Gastrocnemius medialis (tissue), 4 donors: Measurements from ENCODE around the gene KRT7. TPM values are rescaled to one million over a fixed set of nuclear protein-coding genes. Genes with fewer than 3 reads are reported as not detected.

Experiments
- ATAC-seq, 2 donors: fragments of 150-250 bp; one replicate each; pipeline ENCODE4 v1.9.1; 2016
- DNase-seq, 2 donors: peaks; one replicate each; pipeline ENCODE4 v3.0.0-alpha.2; 2019
- H3K27ac ChIP-seq, 4 donors: fragments of 200-600 bp; sonication (generic); 1 replicate in 1 of 4; 2 replicates in 3 of 4; pipeline ENCODE4 v1.5.1; 2016 to 2018; ENCODE audit warnings: mild to moderate bottlenecking in 2 of 4, moderate library complexity in 1 of 4
- H3K27me3 ChIP-seq, 3 donors: fragments of 200-600 bp; sonication (generic) in 2 of 3; 1 replicate in 1 of 3; 2 replicates in 2 of 3; pipeline versions ENCODE4 v1.5.1 to v1.6.0; 2016 to 2019; ENCODE audit warnings: mild to moderate bottlenecking in 1 of 3, moderate library complexity in 1 of 3
- H3K36me3 ChIP-seq, 2 donors: fragments of 200-600 bp; sonication (generic) in 1 of 2; one replicate each; pipeline ENCODE4 v1.5.1; 2017 to 2018
- H3K4me1 ChIP-seq, 2 donors: fragments of 200-600 bp; sonication (generic) in 1 of 2; one replicate each; pipeline ENCODE4 v1.5.1; 2016 to 2017; ENCODE audit warnings: mild to moderate bottlenecking in 2 of 2
- H3K4me3 ChIP-seq, 4 donors: fragments of 200-600 bp; sonication (generic) in 3 of 4; 1 replicate in 1 of 4; 2 replicates in 3 of 4; pipeline ENCODE4 v1.5.1; 2016 to 2019; ENCODE audit warnings: mild to moderate bottlenecking in 2 of 4
- H3K9me3 ChIP-seq, 3 donors: fragments of 200-600 bp; sonication (generic) in 2 of 3; 1 replicate in 1 of 3; 2 replicates in 2 of 3; pipeline ENCODE4 v1.5.1; 2016 to 2019
- POLR2A ChIP-seq, 2 donors: fragments of 450-650 bp; IDR thresholded peaks; one replicate each; pipeline ENCODE4 v1.6.1; 2017; ENCODE audit warnings: antibody characterized with exemption in 2 of 2, mild to moderate bottlenecking in 2 of 2, moderate library complexity in 2 of 2
- in situ Hi-C, 4 donors: fragments of 200-750 bp; cut with MboI; loops; one replicate each; pipeline versions ENCODE4 v1.15.0 to v1.8.0; 2017; ENCODE audit warnings: low sequenced_read_pairs in 4 of 4
- intact Hi-C: fragments of 100-400 bp; cut with DNase I; formaldehyde crosslinking; loops from one replicate; pipeline ENCODE4 v1.15.1; 2023; ENCODE audit warnings: low total_unique reads
- total RNA-seq, 4 donors: library from RNA; depleted of rRNA; stranded (reverse); fragments of >200 nt; gene quantifications; one replicate each; pipeline versions ENCODE4 v1.1.0 to v1.2.3, GENCODE V29; 2016
- TF ChIP-seq, protein P1 (sequence below), 5 experiments: fragments of 450-650 bp in 3 of 5; fragments of 200-600 bp in 2 of 5; sonication (generic) in 2 of 5; IDR thresholded peaks in 4 of 5; conservative IDR thresholded peaks in 1 of 5; 1 replicate in 4 of 5; 2 replicates in 1 of 5; pipeline ENCODE4 v1.5.1; 2016 to 2019; ENCODE audit warnings: antibody characterized with exemption in 5 of 5, mild to moderate bottlenecking in 3 of 5, moderate library complexity in 3 of 5

Gene KRT7
- total RNA-seq, 4 donors from 2014 or later = 0.39 to 4.4 (median 1.2) TPM

GRCh38 chr12:52216807-52217206, 16.2 kb upstream of the KRT7 start:
- in situ Hi-C loops = no loop called here
- no peaks in the 10 kb centered on the region for H3K9me3 ChIP-seq
- H3K4me3 ChIP-seq = no peak overlapping the region
- no peak overlapping the region for H3K27ac ChIP-seq
- TF ChIP-seq, protein P1, sequence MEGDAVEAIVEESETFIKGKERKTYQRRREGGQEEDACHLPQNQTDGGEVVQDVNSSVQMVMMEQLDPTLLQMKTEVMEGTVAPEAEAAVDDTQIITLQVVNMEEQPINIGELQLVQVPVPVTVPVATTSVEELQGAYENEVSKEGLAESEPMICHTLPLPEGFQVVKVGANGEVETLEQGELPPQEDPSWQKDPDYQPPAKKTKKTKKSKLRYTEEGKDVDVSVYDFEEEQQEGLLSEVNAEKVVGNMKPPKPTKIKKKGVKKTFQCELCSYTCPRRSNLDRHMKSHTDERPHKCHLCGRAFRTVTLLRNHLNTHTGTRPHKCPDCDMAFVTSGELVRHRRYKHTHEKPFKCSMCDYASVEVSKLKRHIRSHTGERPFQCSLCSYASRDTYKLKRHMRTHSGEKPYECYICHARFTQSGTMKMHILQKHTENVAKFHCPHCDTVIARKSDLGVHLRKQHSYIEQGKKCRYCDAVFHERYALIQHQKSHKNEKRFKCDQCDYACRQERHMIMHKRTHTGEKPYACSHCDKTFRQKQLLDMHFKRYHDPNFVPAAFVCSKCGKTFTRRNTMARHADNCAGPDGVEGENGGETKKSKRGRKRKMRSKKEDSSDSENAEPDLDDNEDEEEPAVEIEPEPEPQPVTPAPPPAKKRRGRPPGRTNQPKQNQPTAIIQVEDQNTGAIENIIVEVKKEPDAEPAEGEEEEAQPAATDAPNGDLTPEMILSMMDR (IDR thresholded peaks at IDR 0.05 in 4 of 5, conservative IDR thresholded peaks at IDR 0.05 in 1 of 5) = no peak
- no peak for TF ChIP-seq POLR2A (IDR thresholded peaks at IDR 0.05)
- no peaks in the 10 kb centered on the region for H3K27me3 ChIP-seq
- intact Hi-C loops = no loop called here
- no peaks in the 10 kb centered on the region for H3K36me3 ChIP-seq
- ATAC-seq (no peak), DNase-seq (peak in 1 of 2 donors; percentile 34)
- H3K4me1 ChIP-seq = peaks cover 6 to 15% of the 10 kb centered on the region in 2 donors

DNA sequence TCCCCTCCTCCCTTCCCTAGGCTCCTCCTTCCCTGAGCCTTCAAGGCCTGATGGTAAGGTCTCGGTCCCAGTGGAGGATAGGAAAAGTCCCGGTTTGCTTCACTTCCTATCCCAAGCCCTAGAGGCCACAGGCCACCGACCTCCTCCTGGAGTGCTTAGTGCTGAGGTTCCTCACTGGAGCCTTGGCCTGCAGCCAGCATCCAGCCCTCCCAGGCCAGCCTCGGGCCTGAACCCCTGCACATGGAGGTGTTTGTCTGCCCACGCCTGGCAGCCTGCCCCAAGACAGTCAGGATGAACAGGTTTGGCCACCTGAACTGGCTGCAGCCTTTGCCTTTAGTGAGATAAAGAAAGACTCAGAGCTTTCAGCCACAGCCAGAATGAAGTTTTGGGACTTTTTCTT, 15.8 kb upstream of the KRT7 start:
- intact Hi-C loops (no loop called here), in situ Hi-C loops (no loop called here)

GRCh38 chr12:52218001-52218400, 15.0 kb upstream of the KRT7 start:
- intact Hi-C loops = no loop called here
- Histone ChIP-seq H3K36me3 (no peaks in the 10 kb centered on the region), H3K9me3 (no peaks in the 10 kb centered on the region), H3K27me3 (no peaks in the 10 kb centered on the region), H3K27ac (peak overlapping the region in 3 of 4 donors; percentile 3 to 51 (median 8)), H3K4me1 (peaks cover 6 to 15% of the 10 kb centered on the region in 2 donors), H3K4me3 (no peak overlapping the region)
- in situ Hi-C loops = no loop called here
- ATAC-seq (no peak), DNase-seq (no peak)
- TF ChIP-seq, protein P1 (IDR thresholded peaks at IDR 0.05 in 4 of 5, conservative IDR thresholded peaks at IDR 0.05 in 1 of 5) = no peak
- no peak for TF ChIP-seq POLR2A (IDR thresholded peaks at IDR 0.05)

More for the DNA sequence above, 15.8 kb upstream of the KRT7 start:
- H3K27me3 ChIP-seq = no peaks in the 10 kb centered on the region
- peak; percentile 23 to 30 for ATAC-seq
- H3K4me1 ChIP-seq = peaks cover 6 to 15% of the 10 kb centered on the region in 2 donors
- no peaks in the 10 kb centered on the region for H3K9me3 ChIP-seq
- H3K4me3 ChIP-seq = no peak overlapping the region
- DNase-seq = peak; percentile 30 to 35
- H3K27ac ChIP-seq = peak overlapping the region; percentile 3 to 51 (median 34)
- H3K36me3 ChIP-seq = no peaks in the 10 kb centered on the region
- no peak for TF ChIP-seq POLR2A (IDR thresholded peaks at IDR 0.05)
- TF ChIP-seq, protein P1 (IDR thresholded peaks at IDR 0.05 in 4 of 5, conservative IDR thresholded peaks at IDR 0.05 in 1 of 5) = no peak

DNA sequence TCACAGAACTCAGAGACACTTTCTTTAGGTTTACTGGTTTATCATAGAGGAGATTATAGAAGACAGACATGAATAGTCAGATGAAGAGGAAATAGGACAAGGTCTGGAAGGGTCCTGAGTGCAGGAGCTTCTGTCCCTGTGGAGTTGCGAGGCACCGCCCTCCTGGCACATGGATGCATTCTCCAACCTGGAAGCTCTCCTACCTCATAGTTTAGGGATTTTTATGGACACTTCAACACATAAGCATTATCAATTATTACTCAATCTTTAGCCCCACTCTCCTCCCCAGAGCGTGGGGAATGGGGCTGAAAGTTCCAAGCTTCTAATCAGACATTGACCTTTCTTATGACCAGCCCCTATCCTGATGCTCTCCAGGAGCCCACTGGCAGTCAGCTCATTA, 12.6 kb upstream of the KRT7 start:
- DNase-seq = no peak
- Histone ChIP-seq H3K36me3 (no peaks in the 10 kb centered on the region), H3K9me3 (no peaks in the 10 kb centered on the region), H3K27me3 (no peaks in the 10 kb centered on the region), H3K4me3 (no peak overlapping the region), H3K27ac (no peak overlapping the region), H3K4me1 (peaks cover 6 to 14% of the 10 kb centered on the region in 2 donors)
- no peak for ATAC-seq
- in situ Hi-C loops (no loop called here), intact Hi-C loops (loop anchor here (5.0 kb wide), 1 partner anchor 107 kb away; no protein-coding TSS in a partner anchor)
- TF ChIP-seq, protein P1 (IDR thresholded peaks at IDR 0.05 in 4 of 5, conservative IDR thresholded peaks at IDR 0.05 in 1 of 5) = no peak
- TF ChIP-seq POLR2A (IDR thresholded peaks at IDR 0.05) = no peak
